Esophagus muscularis mucosa (tissue), 3 donors: ENCODE data around the gene RUNX1.

Source experiments
- POLR2A ChIP-seq: fragments of 450-650 bp; IDR thresholded peaks from one replicate; pipeline ENCODE4 v1.6.1; 2017; ENCODE audit warnings: antibody characterized with exemption, moderate library complexity, mild to moderate bottlenecking, low read depth
- POLR2AphosphoS5 ChIP-seq, 2 donors: sonication (generic); formaldehyde crosslinking; IDR thresholded peaks; one replicate each; pipeline ENCODE4 v1.6.1; 2017; ENCODE audit warnings: antibody characterized with exemption in 2 of 2
- TF ChIP-seq, protein P1 (sequence below), 3 experiments: fragments of 200-600 bp in 2 of 3; fragments of 450-650 bp in 1 of 3; sonication (generic) in 2 of 3; IDR thresholded peaks; one replicate each; pipeline ENCODE4 v1.5.1; 2017 to 2019; ENCODE audit warnings: antibody characterized with exemption in 3 of 3, mild to moderate bottlenecking in 2 of 3, moderate library complexity in 1 of 3

DNA sequence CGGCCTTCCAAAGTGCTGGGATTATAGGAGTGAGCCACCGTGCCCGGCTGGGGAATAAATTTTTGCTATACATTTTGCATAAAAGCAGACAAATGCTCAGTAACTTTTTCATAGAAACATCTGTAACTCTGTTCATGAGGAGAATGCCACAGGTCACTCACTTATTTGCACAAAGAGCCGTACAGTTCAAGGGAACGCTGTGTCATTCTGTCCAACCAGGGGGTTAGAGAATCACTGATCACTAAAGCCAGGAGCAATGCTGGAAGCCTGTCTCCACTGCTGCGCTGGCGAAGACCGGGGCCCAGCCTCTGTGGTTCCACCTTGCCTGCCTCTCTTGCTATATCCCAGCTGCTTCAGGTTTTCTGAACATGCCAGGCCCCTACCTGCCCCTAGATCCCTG is 58.3 kb downstream of the RUNX1 start:
- TF ChIP-seq POLR2A (no peak), POLR2AphosphoS5 (IDR thresholded peaks at IDR 0.05) (no peak)
- TF ChIP-seq, protein P1, sequence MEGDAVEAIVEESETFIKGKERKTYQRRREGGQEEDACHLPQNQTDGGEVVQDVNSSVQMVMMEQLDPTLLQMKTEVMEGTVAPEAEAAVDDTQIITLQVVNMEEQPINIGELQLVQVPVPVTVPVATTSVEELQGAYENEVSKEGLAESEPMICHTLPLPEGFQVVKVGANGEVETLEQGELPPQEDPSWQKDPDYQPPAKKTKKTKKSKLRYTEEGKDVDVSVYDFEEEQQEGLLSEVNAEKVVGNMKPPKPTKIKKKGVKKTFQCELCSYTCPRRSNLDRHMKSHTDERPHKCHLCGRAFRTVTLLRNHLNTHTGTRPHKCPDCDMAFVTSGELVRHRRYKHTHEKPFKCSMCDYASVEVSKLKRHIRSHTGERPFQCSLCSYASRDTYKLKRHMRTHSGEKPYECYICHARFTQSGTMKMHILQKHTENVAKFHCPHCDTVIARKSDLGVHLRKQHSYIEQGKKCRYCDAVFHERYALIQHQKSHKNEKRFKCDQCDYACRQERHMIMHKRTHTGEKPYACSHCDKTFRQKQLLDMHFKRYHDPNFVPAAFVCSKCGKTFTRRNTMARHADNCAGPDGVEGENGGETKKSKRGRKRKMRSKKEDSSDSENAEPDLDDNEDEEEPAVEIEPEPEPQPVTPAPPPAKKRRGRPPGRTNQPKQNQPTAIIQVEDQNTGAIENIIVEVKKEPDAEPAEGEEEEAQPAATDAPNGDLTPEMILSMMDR (IDR thresholded peaks at IDR 0.05), result no peak
